ENCODE measurements around the gene C2CD4D.

DNA sequence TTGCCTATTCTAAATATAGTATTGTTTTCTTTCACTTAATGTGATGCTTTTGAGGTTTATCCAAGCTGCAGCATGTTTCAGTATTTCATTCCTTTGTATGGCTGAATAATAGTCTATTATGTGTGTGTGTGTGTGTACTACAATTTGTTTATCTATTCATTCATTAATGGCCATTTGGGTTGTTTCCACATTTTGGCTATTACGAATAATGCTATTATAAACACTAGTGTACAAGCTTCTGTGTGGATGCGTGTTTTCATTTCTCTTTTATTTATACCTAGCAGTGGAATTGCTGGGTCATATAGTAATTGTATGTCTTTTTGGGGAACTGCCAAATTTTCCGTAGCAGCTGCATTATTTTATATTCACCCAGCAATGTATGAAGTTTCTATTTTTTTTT, 28.9 kb upstream of the C2CD4D start:
- TF ChIP-seq SIN3A (IDR thresholded peaks at IDR 0.05; ENCODE audit: borderline replicate concordance, insufficient read depth, low read length): no peak
- no peak for TF ChIP-seq POLR2AphosphoS5 (IDR thresholded peaks at IDR 0.05; ENCODE audit: low read depth, low read length)
